Sigmoid colon (tissue), 4 donors: Measurements from ENCODE around the gene KY.

Experiments used
- EP300 ChIP-seq, 4 donors: sonication (generic); formaldehyde crosslinking; IDR thresholded peaks; one replicate each; pipeline ENCODE4 v1.6.1; 2017; ENCODE audit warnings: antibody characterized with exemption in 4 of 4
- POLR2A ChIP-seq, 2 donors: fragments of 450-650 bp; IDR thresholded peaks; one replicate each; pipeline ENCODE4 v1.6.1; 2016; ENCODE audit warnings: antibody characterized with exemption in 2 of 2, mild to moderate bottlenecking in 2 of 2, moderate library complexity in 2 of 2
- POLR2AphosphoS5 ChIP-seq, 4 donors: sonication (generic); formaldehyde crosslinking; IDR thresholded peaks; one replicate each; pipeline ENCODE4 v1.6.1; 2017; ENCODE audit warnings: antibody characterized with exemption in 4 of 4
- TF ChIP-seq, protein P1 (sequence below), 4 experiments: fragments of 450-650 bp in 3 of 4; fragments of 200-600 bp in 1 of 4; IDR thresholded peaks; one replicate each; pipeline ENCODE4 v1.5.1; 2016 to 2019; ENCODE audit warnings: antibody characterized with exemption in 4 of 4, mild to moderate bottlenecking in 3 of 4, moderate library complexity in 2 of 4

- TF ChIP-seq POLR2A (IDR thresholded peaks at IDR 0.05) (no peak), EP300 (IDR thresholded peaks at IDR 0.05) (no peak), POLR2AphosphoS5 (IDR thresholded peaks at IDR 0.05) (no peak)
- TF ChIP-seq, protein P1, sequence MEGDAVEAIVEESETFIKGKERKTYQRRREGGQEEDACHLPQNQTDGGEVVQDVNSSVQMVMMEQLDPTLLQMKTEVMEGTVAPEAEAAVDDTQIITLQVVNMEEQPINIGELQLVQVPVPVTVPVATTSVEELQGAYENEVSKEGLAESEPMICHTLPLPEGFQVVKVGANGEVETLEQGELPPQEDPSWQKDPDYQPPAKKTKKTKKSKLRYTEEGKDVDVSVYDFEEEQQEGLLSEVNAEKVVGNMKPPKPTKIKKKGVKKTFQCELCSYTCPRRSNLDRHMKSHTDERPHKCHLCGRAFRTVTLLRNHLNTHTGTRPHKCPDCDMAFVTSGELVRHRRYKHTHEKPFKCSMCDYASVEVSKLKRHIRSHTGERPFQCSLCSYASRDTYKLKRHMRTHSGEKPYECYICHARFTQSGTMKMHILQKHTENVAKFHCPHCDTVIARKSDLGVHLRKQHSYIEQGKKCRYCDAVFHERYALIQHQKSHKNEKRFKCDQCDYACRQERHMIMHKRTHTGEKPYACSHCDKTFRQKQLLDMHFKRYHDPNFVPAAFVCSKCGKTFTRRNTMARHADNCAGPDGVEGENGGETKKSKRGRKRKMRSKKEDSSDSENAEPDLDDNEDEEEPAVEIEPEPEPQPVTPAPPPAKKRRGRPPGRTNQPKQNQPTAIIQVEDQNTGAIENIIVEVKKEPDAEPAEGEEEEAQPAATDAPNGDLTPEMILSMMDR (IDR thresholded peaks at IDR 0.05) = no peak
Measured at GRCh38 chr3:134608771-134609435, 41.9 kb downstream of the KY start.
